Activated CD8-positive, alpha-beta T cell treated with anti-CD3 and anti-CD28 coated beads for 36 hours (primary cell): ENCODE measurements around the gene MMP2. TPM values are rescaled to one million over a fixed set of nuclear protein-coding genes. Genes with fewer than 3 reads are reported as not detected.

Experiments
- ATAC-seq: fragments of 200-7000 bp; cut with Tn5 transposase; one replicate; pipeline ENCODE4 v1.10.0; 2021; ENCODE audit warnings: mild to moderate bottlenecking, moderate library complexity
- CTCF ChIA-PET: fragments of 350-600 bp; sonication (Branson Sonifier 250); formaldehyde crosslinking; loops from one replicate; lab custom pipeline; 2021; ENCODE audit warnings: antibody characterized with exemption; lab: Charles Lee
- POLR2A ChIA-PET: fragments of 350-600 bp; sonication (Branson Sonifier 250); formaldehyde crosslinking; loops from one replicate; lab custom pipeline; 2021; ENCODE audit warnings: antibody characterized with exemption; lab: Charles Lee
- DNase-seq: peaks from one replicate; pipeline ENCODE4 v3.0.0-alpha.2; 2020
- H3K27ac Mint-ChIP-seq: one replicate; pipeline ENCODE4 v1.8.0; 2021; ENCODE audit warnings: mild to moderate bottlenecking, mixed read lengths
- H3K27me3 Mint-ChIP-seq: one replicate; pipeline ENCODE4 v1.8.0; 2021; ENCODE audit warnings: mixed read lengths
- H3K36me3 Mint-ChIP-seq: one replicate; pipeline ENCODE4 v1.8.0; 2021; ENCODE audit warnings: low read depth, mixed read lengths
- H3K4me1 Mint-ChIP-seq: one replicate; pipeline ENCODE4 v1.8.0; 2021; ENCODE audit warnings: low read depth, mixed read lengths
- H3K4me3 Mint-ChIP-seq: one replicate; pipeline ENCODE4 v1.8.0; 2021; ENCODE audit warnings: mild to moderate bottlenecking, moderate library complexity, mixed read lengths
- H3K9me3 Mint-ChIP-seq: one replicate; pipeline ENCODE4 v1.8.0; 2021; ENCODE audit warnings: mixed read lengths
- CTCF ChIP-seq: fragments of 200-600 bp; IDR thresholded peaks from one replicate; pipeline ENCODE4 v1.8.0; 2022; ENCODE audit warnings: antibody characterized with exemption, mild to moderate bottlenecking
- intact Hi-C: fragments of 100-400 bp; cut with micrococcal nuclease; formaldehyde crosslinking; loops from one replicate; pipeline ENCODE4 v1.10.0; 2022
- total RNA-seq, 2 experiments: library from RNA; stranded (reverse); gene quantifications; one replicate each; pipeline ENCODE4 v1.2.3, GENCODE V29; 2021

The MMP2 gene
- total RNA-seq, 2 experiments from 2014 or later: not detected

- intact Hi-C loops: no loop called here
- H3K4me1 Mint-ChIP-seq: no peaks in the 10 kb centered on the region
Observed at GRCh38 chr16:55529018-55529417, 50.0 kb downstream of the MMP2 start.

GRCh38 chr16:55530316-55530856, 51.4 kb downstream of the MMP2 start:
- Mint-ChIP-seq H3K36me3 (no peaks in the 10 kb centered on the region), H3K27ac (no peak overlapping the region), H3K27me3 (peaks cover 7% of the 10 kb centered on the region), H3K4me3 (no peak overlapping the region), H3K4me1 (no peaks in the 10 kb centered on the region), H3K9me3 (no peaks in the 10 kb centered on the region)
- ATAC-seq: no peak
- POLR2A ChIA-PET: no interaction called here
- DNase-seq: no peak
- CTCF ChIA-PET: interaction anchor here (1.6 kb wide), 1 partner anchor 66 kb away, joined by 5 read pairs; no protein-coding TSS in a partner anchor
- TF ChIP-seq CTCF: no peak
- intact Hi-C loops: no loop called here

More at GRCh38 chr16:55529018-55529417, 50.0 kb downstream of the MMP2 start:
- ATAC-seq (no peak), DNase-seq (no peak)
- H3K9me3 Mint-ChIP-seq: no peaks in the 10 kb centered on the region
- ChIA-PET POLR2A (no interaction called here), CTCF (interaction anchor here (0.7 to 1.5 kb wide), 3 partner anchors 64 to 816 kb away, joined by 3 to 5 read pairs (median 3); no protein-coding TSS in a partner anchor)
- H3K36me3 Mint-ChIP-seq: no peaks in the 10 kb centered on the region
- no peak overlapping the region for H3K4me3 Mint-ChIP-seq
- TF ChIP-seq CTCF: no peak
- H3K27me3 Mint-ChIP-seq: peaks cover 7% of the 10 kb centered on the region
- H3K27ac Mint-ChIP-seq: no peak overlapping the region

- TF ChIP-seq CTCF: no peak
- Mint-ChIP-seq H3K27ac (no peak overlapping the region), H3K4me3 (no peak overlapping the region), H3K4me1 (no peaks in the 10 kb centered on the region), H3K36me3 (no peaks in the 10 kb centered on the region), H3K27me3 (peaks cover 7% of the 10 kb centered on the region), H3K9me3 (no peaks in the 10 kb centered on the region)
- ChIA-PET POLR2A (no interaction called here), CTCF (no interaction called here)
- ATAC-seq (no peak), DNase-seq (no peak)
- intact Hi-C loops: no loop called here
Observed at GRCh38 chr16:55532227-55532626, 53.2 kb downstream of the MMP2 start.

- Mint-ChIP-seq H3K27me3 (peaks cover 1% of the 10 kb centered on the region), H3K36me3 (no peaks in the 10 kb centered on the region), H3K4me3 (no peak overlapping the region), H3K27ac (no peak overlapping the region), H3K4me1 (no peaks in the 10 kb centered on the region), H3K9me3 (no peaks in the 10 kb centered on the region)
- no peak for ATAC-seq
- intact Hi-C loops: no loop called here
- CTCF ChIA-PET: interaction anchor here (1.0 to 5.1 kb wide), 2 partner anchors 70 kb away, joined by 4 to 17 read pairs; no protein-coding TSS in a partner anchor
- TF ChIP-seq CTCF: no peak
- POLR2A ChIA-PET: no interaction called here
- no peak for DNase-seq
Observed at GRCh38 chr16:55534756-55535155, 55.8 kb downstream of the MMP2 start.

DNA sequence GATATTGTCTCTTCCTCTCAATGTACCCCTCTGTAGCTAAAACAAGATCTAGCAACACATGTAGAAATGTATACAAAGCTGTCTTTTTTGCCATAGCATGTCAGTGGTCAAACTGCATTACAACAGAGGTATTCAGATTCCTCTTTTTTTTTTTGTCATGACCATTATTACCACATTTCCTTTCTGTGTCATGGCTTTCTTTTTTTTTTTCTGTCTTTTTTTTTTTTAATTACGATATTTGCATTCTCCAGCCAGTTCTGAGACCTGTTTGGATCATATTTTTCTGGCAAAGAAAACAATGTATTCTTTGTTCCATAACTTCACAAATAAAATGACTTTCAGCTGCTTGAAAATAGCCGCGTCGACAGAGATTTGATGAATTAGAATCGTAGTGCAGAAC, 60.1 kb downstream of the MMP2 start:
- Mint-ChIP-seq H3K27ac (no peak overlapping the region), H3K36me3 (no peaks in the 10 kb centered on the region), H3K4me3 (no peak overlapping the region), H3K27me3 (no peaks in the 10 kb centered on the region), H3K9me3 (no peaks in the 10 kb centered on the region), H3K4me1 (no peaks in the 10 kb centered on the region)
- no peak for TF ChIP-seq CTCF
- no peak for DNase-seq
- POLR2A ChIA-PET: no interaction called here
- ATAC-seq: no peak
- intact Hi-C loops: no loop called here
- CTCF ChIA-PET: interaction anchor here (5.1 kb wide), 1 partner anchor 74 kb away, joined by 17 read pairs; no protein-coding TSS in a partner anchor
